C4-2B (cell line): Measurements from ENCODE around the gene IQCM.

Experiments used
- CTCF ChIP-seq: fragments of 450-650 bp; conservative IDR thresholded peaks from 2 replicates; pipeline ENCODE4 v1.5.1; 2017; ENCODE audit warnings: mild to moderate bottlenecking
- ZFX ChIP-seq: fragments of 450-650 bp; IDR thresholded peaks from 2 replicates; pipeline ENCODE4 v1.6.1; 2017

GRCh38 chr4:149321438-149321837 is 494.2 kb downstream of the IQCM start:
- TF ChIP-seq CTCF, result no peak
- no peak for TF ChIP-seq ZFX
